Measurements from ENCODE around the gene SORCS2.

SORCS2 gene

DNA sequence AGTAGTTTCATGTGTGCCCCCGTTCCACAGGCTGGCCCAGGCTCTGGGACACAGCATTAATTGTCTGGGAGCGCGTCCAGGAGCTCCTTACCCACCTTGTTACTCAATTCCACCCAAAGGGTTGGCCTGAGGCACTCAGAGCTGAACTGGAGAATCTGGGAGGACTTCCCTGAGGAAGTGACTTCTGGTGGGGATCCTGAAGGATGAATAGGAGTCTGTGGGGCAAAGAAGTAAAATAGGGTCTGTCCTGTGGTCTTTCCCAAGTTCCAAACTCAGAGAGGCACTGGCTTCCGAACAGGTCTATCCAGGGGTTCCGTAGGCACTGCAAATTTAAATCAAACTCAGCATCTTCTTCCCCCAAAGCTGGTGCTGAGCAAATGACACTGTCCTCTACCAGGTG lies 543.1 kb downstream of the SORCS2 start:
- DNase-seq (ENCODE audit: low read depth): no peak
- H3K4me3 ChIP-seq (ENCODE audit: low read depth, low read length): no peak overlapping the region
- TF ChIP-seq, protein P1, sequence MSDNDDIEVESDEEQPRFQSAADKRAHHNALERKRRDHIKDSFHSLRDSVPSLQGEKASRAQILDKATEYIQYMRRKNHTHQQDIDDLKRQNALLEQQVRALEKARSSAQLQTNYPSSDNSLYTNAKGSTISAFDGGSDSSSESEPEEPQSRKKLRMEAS (IDR thresholded peaks at IDR 0.05; ENCODE audit: low read depth, low read length): no peak
- no peak for TF ChIP-seq POLR2A (IDR thresholded peaks at IDR 0.05; ENCODE audit: extremely low read depth, insufficient read length)
- no peak for TF ChIP-seq MYC (IDR thresholded peaks at IDR 0.05; ENCODE audit: low read depth, low read length)
- TF ChIP-seq, protein P2, sequence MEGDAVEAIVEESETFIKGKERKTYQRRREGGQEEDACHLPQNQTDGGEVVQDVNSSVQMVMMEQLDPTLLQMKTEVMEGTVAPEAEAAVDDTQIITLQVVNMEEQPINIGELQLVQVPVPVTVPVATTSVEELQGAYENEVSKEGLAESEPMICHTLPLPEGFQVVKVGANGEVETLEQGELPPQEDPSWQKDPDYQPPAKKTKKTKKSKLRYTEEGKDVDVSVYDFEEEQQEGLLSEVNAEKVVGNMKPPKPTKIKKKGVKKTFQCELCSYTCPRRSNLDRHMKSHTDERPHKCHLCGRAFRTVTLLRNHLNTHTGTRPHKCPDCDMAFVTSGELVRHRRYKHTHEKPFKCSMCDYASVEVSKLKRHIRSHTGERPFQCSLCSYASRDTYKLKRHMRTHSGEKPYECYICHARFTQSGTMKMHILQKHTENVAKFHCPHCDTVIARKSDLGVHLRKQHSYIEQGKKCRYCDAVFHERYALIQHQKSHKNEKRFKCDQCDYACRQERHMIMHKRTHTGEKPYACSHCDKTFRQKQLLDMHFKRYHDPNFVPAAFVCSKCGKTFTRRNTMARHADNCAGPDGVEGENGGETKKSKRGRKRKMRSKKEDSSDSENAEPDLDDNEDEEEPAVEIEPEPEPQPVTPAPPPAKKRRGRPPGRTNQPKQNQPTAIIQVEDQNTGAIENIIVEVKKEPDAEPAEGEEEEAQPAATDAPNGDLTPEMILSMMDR (IDR thresholded peaks at IDR 0.05; ENCODE audit: low read depth, low read length): no peak

DNA sequence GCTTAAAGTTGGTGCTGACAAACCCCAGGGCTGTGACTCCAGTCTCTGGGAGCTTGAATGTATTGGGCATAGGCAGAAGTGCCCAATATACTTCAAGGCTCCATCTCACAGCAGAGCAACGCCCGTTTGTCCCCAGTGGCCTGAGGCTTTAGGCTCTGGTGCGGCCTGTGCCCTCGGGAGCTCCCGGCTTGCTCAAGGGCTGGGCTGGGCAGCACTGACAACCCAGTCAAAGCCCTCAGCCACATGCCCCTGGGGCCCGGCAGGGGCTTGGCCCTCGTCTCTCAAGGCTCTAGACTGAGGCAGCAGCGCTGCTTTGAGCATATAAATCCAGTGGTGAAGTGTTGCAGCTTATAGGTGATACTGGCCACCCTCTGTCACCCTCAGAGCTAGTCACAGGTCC lies 543.6 kb downstream of the SORCS2 start:
- no peak for TF ChIP-seq POLR2A (IDR thresholded peaks at IDR 0.05; ENCODE audit: extremely low read depth, insufficient read length)
- DNase-seq (ENCODE audit: low read depth): no peak
- H3K4me3 ChIP-seq (ENCODE audit: low read depth, low read length): no peak overlapping the region

DNA sequence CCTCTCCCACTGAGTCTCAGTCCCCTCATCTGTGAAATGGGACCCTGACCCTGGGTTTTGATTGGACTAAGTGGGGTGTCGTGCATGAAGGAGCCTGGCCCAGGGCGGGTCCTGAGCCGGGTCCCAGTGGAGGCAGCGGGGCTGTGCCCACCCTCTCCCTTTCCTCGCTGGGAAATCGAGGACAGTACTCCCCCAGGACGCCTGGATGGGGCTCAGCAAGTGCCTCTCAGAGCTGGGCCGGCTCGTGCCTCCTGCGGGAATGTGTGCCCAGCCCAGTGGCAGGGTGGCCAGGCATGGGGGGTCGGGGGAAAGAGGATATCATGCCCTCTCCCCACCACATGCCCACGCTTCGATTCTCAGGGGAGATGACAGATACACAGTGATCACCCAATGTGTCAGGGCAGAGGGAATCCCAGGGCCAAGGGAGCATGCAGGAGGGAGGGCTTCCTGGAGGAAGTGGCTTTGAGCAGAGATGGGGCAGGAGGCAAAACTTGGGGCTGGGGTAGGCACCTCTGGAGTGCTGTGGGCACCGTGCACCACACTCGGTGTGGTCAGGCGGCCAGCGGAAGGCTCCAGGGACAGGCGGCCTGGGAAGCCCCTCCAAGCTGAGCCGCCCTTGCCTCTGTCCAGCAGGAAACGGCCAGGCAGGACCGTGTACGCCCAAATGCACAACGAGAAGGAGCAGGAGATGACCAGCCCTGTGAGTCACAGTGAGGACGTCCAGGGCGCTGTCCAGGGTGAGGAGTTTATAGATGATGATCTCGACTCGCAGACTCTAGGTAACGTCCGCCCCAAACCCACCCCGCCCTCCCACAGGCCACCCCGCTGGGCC lies 544.3 kb downstream of the SORCS2 start:
- TF ChIP-seq POLR2A (IDR thresholded peaks at IDR 0.05; ENCODE audit: extremely low read depth, insufficient read length) (no peak), MYC (IDR thresholded peaks at IDR 0.05; ENCODE audit: low read depth, low read length) (no peak)
- TF ChIP-seq, protein P2 (IDR thresholded peaks at IDR 0.05; ENCODE audit: low read depth, low read length): no peak
- TF ChIP-seq, protein P1 (IDR thresholded peaks at IDR 0.05; ENCODE audit: low read depth, low read length): no peak
- no peak overlapping the region for H3K4me3 ChIP-seq (ENCODE audit: low read depth, low read length)
- no peak for DNase-seq (ENCODE audit: low read depth)

DNA sequence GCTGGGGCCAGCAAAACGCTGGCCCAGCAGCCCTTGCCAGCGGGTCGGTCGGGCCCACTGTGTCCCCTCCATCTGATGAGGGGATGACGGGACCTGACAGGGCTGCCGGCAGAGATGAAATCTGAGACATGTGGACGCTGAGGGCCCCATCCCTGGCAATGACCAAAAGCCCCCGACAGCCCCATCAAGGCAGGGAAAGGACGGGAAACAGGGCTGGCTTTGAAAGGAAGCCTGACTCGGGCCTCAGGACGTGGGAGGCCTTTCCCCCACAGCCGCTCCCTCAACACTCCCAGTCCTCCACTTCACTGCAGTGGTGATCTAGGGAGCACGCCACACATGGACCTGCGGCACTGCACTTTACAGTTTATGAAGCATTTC lies 544.9 kb downstream of the SORCS2 start:
- no peak for DNase-seq (ENCODE audit: low read depth)
- H3K4me3 ChIP-seq (ENCODE audit: low read depth, low read length): no peak overlapping the region
- TF ChIP-seq, protein P2 (IDR thresholded peaks at IDR 0.05; ENCODE audit: low read depth, low read length): no peak
- TF ChIP-seq MYC (IDR thresholded peaks at IDR 0.05; ENCODE audit: low read depth, low read length) (no peak), POLR2A (IDR thresholded peaks at IDR 0.05; ENCODE audit: extremely low read depth, insufficient read length) (no peak)
- TF ChIP-seq, protein P1 (IDR thresholded peaks at IDR 0.05; ENCODE audit: low read depth, low read length): no peak

DNA sequence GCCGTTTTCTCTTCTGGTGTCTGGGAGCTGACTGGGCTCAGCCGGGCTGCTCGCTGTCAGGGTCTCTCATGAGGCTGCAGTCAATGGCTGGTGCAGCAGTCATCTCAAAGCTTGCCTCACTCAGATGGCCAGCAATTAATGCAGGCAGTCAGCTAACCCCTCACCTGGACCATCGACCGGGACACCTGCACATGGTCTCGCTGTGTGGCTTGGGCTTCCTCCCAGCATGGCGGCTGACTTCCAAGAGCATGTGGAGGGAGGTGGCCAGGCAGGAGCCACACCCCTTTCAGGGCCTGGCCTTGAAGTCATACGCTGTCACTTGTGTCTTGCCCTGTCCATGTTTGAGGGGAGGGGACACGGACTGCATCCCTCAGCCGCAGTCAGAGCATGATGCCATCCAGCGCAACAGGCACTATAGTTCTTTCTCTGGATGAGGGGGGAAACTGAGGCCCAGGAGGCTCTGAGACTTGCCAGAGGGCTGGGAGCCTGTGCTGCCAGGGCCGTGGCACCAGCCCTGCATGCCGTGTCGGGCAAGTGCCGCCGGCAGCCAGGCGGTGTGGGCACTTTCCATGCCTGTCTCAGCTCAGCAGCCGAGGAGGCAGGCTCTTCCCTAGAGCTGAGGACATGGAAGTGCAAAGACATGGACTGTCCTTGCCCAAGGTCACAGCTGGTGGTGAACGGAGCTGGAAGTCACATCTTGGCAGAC lies 545.6 kb downstream of the SORCS2 start:
- H3K4me3 ChIP-seq (ENCODE audit: low read depth, low read length): no peak overlapping the region
- TF ChIP-seq POLR2A (IDR thresholded peaks at IDR 0.05; ENCODE audit: extremely low read depth, insufficient read length) (no peak), MYC (IDR thresholded peaks at IDR 0.05; ENCODE audit: low read depth, low read length) (no peak)
- TF ChIP-seq, protein P2 (IDR thresholded peaks at IDR 0.05; ENCODE audit: low read depth, low read length): no peak
- TF ChIP-seq, protein P1 (IDR thresholded peaks at IDR 0.05; ENCODE audit: low read depth, low read length): no peak
- no peak for DNase-seq (ENCODE audit: low read depth)

DNA sequence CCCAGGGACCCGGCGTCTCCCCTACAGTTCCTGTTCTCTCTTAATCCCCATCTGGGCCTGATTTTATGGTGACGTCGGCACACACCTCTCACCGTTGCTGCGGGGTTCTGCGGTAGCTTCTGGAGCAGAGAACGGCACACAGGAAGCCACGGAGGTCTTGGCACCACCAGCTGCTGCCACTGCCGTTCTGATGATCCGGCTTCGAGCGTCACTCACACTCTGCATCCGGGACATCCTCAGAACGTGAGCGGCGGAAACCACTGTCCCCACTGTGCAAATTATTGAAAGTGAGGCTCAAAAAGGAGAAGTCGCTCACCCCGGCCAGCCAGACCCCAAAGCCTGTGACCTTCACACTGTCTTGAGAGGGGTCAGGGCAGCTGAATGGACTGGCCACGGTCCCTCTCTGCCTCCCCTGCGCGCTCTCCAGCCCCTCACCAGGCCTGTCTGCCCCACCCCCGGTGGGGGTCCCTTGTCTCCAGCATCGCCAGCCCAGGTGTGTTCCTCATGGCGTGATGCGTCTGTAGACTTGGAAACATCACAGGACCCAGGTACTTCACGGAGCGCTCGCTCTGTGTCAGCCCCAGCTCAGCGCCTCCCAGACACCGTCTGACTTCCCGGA lies 546.2 kb downstream of the SORCS2 start:
- DNase-seq (ENCODE audit: low read depth): peak; percentile 49
- no peak overlapping the region for H3K4me3 ChIP-seq (ENCODE audit: low read depth, low read length)
- TF ChIP-seq, protein P1 (IDR thresholded peaks at IDR 0.05; ENCODE audit: low read depth, low read length): no peak
- TF ChIP-seq MYC (IDR thresholded peaks at IDR 0.05; ENCODE audit: low read depth, low read length) (no peak), POLR2A (IDR thresholded peaks at IDR 0.05; ENCODE audit: extremely low read depth, insufficient read length) (no peak)
- TF ChIP-seq, protein P2 (IDR thresholded peaks at IDR 0.05; ENCODE audit: low read depth, low read length): no peak
